ENCODE results near the gene WASHC4.

The WASHC4 gene

DNA sequence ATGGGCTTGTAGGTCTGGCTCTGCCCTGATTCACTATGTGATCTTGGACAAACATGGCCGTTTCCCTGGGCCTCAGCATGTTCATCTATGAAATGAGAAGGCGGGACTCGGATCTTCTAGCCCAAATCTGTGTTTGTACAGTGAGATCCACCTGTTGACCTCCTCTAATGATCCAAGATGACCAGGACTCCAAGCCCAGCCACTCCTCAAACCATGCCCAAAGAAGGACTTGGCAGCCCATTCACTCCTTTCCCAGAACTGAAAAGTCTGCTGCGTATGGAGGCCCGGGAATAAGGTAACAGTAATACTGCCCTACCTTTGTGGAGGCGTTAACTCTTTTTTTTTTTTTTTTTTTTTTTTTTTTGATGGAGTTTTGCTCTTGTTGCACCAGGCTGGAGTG is 88.6 kb downstream of the WASHC4 start:
- DNase-seq, result no peak
- in situ Hi-C loops (cut with MboI; ENCODE audit: low pct_unique_long_range_greater_than_20kb, low sequenced_read_pairs), result no loop called here

DNA sequence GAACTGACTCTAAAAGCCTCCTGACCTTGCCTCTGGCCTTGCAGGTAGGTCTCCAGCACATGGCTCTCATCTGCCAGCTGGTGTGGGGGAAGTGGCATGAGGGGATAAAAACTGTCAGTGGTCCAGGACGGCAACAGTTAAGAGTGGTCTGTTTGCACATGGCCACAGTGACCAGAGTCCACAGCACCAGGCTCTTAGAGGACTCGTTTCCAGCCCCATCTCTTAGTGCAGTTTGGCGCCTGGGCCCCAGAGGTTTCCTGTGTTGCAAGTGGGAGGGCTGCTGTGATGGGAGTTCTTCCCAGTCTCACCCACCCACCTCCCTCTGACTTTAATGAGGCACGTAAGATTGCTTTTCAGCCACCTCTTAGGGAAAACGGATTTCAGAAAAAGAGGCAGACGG is 91.4 kb downstream of the WASHC4 start:
- in situ Hi-C loops (cut with MboI; ENCODE audit: low pct_unique_long_range_greater_than_20kb, low sequenced_read_pairs), result no loop called here
- DNase-seq, result no peak

DNA sequence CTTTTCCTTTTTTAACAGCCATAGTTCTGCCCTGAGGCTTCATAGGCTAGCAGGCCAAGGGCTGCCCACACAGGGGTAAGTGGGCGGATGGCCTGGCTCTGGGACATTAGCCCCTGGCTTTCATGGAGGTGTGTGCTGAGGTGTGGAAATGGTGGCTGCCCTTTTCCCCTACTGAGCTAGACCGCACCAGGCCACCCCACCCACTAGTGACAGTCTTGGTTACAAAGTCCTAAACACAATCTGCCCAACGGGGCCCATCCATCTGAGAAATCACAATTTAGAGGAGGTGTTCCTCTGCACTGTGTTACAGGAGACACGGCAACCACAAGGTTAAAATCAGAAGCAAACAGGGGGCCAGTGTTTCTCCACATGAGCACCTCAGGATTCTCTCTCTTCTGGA is 92.9 kb downstream of the WASHC4 start:
- no peak for DNase-seq
- in situ Hi-C loops (cut with MboI; ENCODE audit: low pct_unique_long_range_greater_than_20kb, low sequenced_read_pairs), result no loop called here

DNA sequence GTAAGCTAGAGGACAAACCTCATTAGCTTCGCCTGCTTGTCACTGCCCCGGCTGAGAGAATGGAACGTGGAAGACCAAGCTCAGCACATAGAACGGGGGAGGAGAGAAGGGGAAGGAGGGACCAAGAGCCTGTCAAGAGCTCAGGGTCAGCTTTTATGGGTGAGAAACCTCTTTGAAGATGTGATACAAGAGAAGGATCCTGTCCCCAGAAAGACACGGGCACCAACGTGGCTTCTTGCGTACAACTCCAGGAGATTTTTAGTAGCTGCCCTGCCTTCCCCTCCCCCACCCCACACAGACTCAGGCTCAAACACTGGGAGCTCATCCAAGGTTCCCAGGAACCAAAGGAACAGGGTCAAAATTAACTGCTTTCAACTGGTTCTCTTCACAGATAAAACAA is 93.8 kb downstream of the WASHC4 start:
- in situ Hi-C loops (cut with MboI; ENCODE audit: low pct_unique_long_range_greater_than_20kb, low sequenced_read_pairs), result no loop called here
- no peak for DNase-seq

DNA sequence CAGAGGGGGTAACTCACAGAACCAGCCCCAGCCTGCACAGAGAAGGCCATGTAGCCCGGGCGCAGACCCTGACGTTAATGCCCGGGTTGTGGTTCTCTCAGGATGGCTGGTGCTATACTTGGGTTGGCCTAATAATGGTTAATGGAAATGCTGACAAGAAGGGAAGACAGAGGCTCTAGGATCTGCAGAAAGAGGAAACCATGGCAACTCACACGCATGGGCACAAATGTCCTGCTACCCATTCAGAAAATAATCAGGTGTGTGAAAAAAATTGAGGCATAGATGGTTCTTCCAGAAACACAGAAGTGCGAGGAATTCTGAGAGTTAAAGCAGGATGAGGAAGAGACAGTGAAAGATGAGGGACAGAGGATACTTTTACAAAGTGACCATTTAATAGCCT is 94.7 kb downstream of the WASHC4 start:
- in situ Hi-C loops (cut with MboI; ENCODE audit: low pct_unique_long_range_greater_than_20kb, low sequenced_read_pairs), result no loop called here
- no peak for DNase-seq

DNA sequence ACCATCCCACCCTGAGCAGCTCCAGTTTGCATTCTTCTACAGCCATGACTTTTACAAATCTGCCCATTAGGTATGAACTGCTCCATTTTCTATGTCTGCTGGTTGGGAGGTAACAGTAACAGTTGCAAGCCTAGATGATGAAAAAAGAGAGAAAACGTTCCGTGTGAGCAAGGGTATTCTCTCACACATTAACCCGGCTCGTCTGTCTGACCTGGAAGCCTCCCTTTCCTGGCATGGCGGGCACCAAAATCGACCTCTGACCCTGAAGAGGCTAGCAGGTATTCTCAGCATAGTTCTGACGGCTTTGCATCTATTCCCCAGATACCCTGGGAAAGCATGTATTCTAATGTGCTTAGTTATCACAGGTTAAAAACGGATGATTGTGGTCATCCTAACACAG is 96.6 kb downstream of the WASHC4 start:
- DNase-seq, result no peak
- in situ Hi-C loops (cut with MboI; ENCODE audit: low pct_unique_long_range_greater_than_20kb, low sequenced_read_pairs), result no loop called here

DNA sequence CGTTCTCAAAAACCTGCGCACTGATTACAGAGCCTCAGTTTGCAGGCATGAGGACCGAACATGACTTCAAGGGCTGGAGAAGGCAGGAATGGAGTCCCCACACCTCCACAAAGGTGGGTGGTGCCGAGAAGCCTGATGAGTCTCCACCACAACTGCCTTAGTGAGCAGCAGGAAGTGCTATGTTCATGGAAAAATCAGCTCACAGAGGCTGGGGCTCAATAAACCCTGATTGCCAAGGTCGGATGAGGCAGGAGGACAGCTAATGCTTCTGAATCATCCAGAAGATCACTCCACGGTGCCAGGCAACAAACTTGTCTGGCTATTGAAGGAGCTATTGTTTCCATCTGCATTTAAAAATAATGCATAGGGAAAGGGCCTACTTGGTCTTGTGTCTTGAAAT is 97.4 kb downstream of the WASHC4 start:
- no peak for DNase-seq
- in situ Hi-C loops (cut with MboI; ENCODE audit: low pct_unique_long_range_greater_than_20kb, low sequenced_read_pairs), result no loop called here

DNA sequence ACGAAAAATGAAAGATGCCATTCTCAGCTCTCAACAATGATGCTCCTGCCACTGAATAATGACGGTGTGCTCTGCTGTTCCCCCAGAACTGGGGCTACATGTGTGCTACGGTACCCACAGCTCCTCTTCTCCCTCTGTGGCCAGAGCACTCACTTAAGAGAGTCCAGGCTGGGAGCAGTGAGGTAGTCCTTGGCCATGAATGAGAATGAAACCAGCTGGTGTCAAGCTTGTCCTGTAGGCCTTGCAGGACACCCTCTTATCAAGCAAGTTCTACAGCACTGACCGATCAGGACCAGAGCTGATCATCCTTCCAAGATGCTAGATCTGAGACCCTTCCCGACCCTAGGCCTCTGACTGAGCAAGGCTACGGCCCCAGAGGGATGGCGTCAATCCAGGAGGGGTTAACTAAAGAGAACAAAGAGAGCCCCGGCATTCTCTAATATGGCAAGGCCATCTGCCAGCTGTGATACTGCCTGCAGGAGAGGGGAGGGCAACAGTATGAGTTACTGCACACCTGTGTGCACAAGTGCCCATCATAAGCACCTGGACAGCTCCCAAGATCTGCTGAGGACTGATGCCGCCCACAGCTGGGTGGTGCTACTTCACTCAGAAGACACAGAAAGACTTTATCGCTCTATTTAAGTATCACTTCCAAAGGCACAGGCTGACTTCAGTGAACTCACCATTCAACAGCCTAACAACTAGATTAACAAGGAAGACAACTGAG is 98.0 kb downstream of the WASHC4 start:
- DNase-seq, result no peak
- in situ Hi-C loops (cut with MboI; ENCODE audit: low pct_unique_long_range_greater_than_20kb, low sequenced_read_pairs), result no loop called here

DNA sequence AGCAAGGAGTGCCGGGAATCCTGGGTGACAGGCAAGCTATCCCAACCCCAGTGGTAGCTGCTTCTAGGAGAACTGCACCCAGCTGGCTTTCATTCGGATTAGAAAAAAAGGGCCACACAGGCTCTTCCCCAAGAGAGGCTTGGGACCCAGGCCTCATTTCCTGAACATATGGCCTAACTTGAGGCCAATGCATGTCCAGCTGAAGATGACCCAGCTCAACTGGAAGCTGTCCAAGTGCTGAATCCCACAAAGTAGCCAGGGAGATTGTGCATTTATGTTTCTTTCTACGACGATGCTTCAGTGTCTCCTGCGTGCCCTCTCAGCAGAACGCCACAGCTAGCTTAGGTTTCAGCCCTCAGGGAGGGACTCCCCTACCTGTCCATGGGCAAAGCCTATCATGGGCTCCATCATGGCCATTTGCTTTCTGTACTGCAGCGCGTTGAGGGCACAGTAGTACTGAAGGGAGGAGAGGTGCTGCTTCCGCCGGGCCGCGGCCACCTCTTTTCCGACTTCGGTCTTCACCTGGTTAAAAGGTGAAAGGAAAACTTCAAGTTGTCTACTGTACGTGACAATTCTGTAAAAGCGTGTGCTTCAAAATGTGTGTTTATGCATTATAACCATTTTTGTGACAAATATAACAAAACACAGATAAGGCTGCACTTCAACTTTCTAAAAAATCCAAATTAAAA is 99.3 kb downstream of the WASHC4 start:
- no peak for DNase-seq
- in situ Hi-C loops (cut with MboI; ENCODE audit: low pct_unique_long_range_greater_than_20kb, low sequenced_read_pairs), result no loop called here

DNA sequence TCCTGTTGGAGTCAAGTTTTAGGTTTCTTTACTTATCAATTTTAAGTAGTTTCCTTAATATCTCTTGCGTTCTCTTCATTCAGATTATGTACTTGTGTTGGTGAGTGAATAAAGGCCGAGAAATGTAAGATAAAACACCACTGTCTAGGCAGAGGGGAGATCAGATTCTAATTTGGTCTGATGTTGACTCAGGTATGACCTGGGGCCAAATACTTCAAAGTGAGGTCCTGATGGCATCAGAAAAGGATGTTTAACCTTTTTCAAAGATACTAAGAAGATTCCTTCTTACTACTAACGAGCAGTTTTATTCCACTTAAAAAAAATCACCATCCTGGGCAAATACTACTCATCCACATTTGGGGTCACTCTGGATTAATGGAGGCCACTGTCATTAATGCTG is 101.6 kb downstream of the WASHC4 start:
- in situ Hi-C loops (cut with MboI; ENCODE audit: low pct_unique_long_range_greater_than_20kb, low sequenced_read_pairs), result no loop called here
- DNase-seq, result no peak

DNA sequence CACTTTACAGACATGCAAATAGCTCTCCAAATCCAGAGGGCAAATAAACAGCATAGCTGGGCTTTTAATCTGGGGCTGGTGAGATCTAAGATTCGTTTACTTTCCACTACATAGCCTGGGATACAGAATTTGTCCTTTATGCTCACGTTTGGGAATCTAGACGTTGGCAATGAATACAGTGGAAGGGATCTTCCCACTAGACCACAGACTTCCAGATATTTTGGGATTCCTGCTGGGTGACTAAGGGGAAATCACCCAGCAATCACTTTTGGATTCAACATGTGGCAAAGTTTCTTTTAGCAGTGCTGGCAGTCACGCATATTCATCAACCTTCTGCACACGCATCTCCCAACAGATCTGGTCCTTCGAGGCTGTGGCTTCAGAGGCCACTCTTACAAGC is 104.9 kb downstream of the WASHC4 start:
- DNase-seq, result no peak
- in situ Hi-C loops (cut with MboI; ENCODE audit: low pct_unique_long_range_greater_than_20kb, low sequenced_read_pairs), result no loop called here

DNA sequence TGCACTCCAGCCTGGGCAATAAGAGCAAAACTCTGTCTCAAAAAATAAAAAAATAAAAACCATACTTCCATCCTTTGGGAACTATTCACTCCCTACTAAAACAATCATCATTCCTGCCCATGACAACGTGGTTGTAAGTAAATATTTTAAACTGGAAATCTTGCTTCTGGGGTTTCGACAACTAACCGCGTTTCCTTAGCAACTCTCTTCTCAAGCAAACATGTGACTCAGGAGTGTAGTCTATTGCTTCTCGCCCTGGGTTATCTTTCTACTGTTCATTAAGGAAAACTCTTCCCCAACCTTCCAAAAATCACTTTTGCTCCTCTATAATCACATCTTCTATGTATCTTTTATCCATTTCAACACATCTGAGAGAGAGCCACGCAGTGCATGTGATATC is 106.6 kb downstream of the WASHC4 start:
- DNase-seq, result no peak
- in situ Hi-C loops (cut with MboI; ENCODE audit: low pct_unique_long_range_greater_than_20kb, low sequenced_read_pairs), result no loop called here

DNA sequence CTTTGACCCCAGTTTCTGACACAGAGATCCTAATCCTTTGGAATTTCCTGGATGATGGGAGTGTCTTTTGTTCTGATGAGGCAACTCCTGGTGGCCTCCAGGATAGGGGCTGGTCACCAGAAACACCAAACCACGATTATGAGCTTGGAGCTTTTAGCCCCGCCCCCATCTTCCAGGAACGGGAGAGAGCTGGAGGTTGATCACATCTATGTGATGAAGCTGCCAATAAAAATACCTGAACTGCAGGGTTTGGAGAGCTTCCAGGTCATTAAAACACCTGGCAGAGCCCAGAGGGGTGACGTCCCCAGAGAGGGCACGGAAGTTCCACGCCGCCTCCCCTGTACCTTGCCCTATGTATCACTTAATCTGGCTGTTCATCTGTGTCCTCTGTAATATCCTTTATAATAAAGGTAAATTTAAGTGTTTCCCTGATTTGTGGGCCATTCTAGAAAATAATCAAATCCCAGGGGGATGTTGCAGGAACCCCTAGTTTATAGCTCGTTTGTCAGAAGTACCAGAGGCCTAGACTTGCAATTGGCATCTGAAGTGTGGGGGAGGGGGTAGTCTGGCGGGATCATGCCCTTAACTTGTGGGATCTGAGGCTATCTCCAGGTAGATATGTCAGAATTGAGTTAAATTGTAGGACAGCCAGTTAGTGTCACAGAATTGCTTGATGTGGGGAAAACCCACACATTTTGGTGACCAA is 107.3 kb downstream of the WASHC4 start:
- in situ Hi-C loops (cut with MboI; ENCODE audit: low pct_unique_long_range_greater_than_20kb, low sequenced_read_pairs), result no loop called here
- DNase-seq, result no peak

DNA sequence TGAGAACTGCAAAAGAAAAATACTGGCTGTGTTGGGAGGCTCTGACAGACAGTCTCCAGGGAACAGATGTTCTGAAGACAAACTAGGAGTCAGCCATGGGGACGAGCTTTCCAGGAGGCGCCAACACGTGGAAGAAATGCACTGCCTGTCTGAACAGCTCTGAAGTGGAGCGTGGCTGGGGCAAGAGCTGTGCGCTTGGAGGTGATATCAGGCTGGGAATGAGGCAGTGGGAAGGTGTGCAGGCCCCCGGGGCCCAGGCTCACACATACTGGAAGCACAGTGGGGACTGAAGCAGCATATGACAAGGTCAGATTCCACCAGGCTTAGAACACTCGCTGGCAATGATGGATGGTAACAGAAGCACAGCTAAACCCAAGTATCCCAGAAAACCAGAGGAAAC is 110.9 kb downstream of the WASHC4 start:
- in situ Hi-C loops (cut with MboI; ENCODE audit: low pct_unique_long_range_greater_than_20kb, low sequenced_read_pairs), result no loop called here
- DNase-seq, result no peak

All from KBM-7 (cell line).